WTC11 (cell line): ENCODE results near the gene GNAS. TPM values are rescaled to one million over a fixed set of nuclear protein-coding genes. Genes with fewer than 3 reads are reported as not detected.

Experiments
- ATAC-seq: fragments of 200-7000 bp; cut with Tn5 transposase; 2 replicates; pipeline ENCODE4 v1.10.0; 2021; ENCODE audit warnings: mild to moderate bottlenecking, moderate library complexity
- CTCF ChIA-PET: fragments of 300-600 bp; sonication (Branson Sonifier 250); formaldehyde crosslinking; loops from one replicate; lab custom pipeline; 2021; ENCODE audit warnings: antibody characterized with exemption; lab: Charles Lee
- POLR2A ChIA-PET: fragments of 350-600 bp; sonication (Branson Sonifier 250); formaldehyde crosslinking; loops from one replicate; lab custom pipeline; 2021; ENCODE audit warnings: antibody characterized with exemption; lab: Charles Lee
- DNase-seq: peaks from one replicate; pipeline ENCODE4 v3.0.0; 2021; ENCODE audit warnings: low spot score
- H3K27ac Mint-ChIP-seq: 2 replicates; pipeline ENCODE4 v1.8.0; 2021; ENCODE audit warnings: mixed read lengths
- H3K27me3 Mint-ChIP-seq: 2 replicates; pipeline ENCODE4 v1.8.0; 2021; ENCODE audit warnings: low read depth, mild to moderate bottlenecking, moderate library complexity, mixed read lengths
- H3K36me3 Mint-ChIP-seq: 2 replicates; pipeline ENCODE4 v1.8.0; 2021; ENCODE audit warnings: mixed read lengths
- H3K4me1 Mint-ChIP-seq: 2 replicates; pipeline ENCODE4 v1.8.0; 2022; ENCODE audit warnings: mixed read lengths
- H3K4me3 Mint-ChIP-seq: 2 replicates; pipeline ENCODE4 v1.8.0; 2021; ENCODE audit warnings: mild to moderate bottlenecking, moderate library complexity, mixed read lengths
- H3K9me3 Mint-ChIP-seq: 2 replicates; pipeline ENCODE4 v1.8.0; 2021; ENCODE audit warnings: mixed read lengths
- CREB1 ChIP-seq: sonication (generic); formaldehyde crosslinking; IDR thresholded peaks from 2 replicates; pipeline ENCODE4 v1.8.0; 2023; ENCODE audit warnings: mild to moderate bottlenecking, missing genetic modification reagents
- ELF4 ChIP-seq: sonication (generic); formaldehyde crosslinking; IDR thresholded peaks from 2 replicates; pipeline ENCODE4 v1.8.1; 2022; ENCODE audit warnings: low read depth, mild to moderate bottlenecking, moderate library complexity, missing genetic modification reagents
- EMX1 ChIP-seq: fragments of 250-450 bp; sonication (Bioruptor Pico); IDR thresholded peaks from 2 replicates; pipeline ENCODE4 v1.8.0; 2021; ENCODE audit warnings: mild to moderate bottlenecking
- GTF2I ChIP-seq: fragments of 250-450 bp; sonication (Bioruptor Pico); conservative IDR thresholded peaks from 2 replicates; pipeline ENCODE4 v1.4.0; 2021; ENCODE audit warnings: mild to moderate bottlenecking
- JAZF1 ChIP-seq: fragments of 250-450 bp; sonication (Bioruptor Pico); IDR thresholded peaks from 2 replicates; pipeline ENCODE4 v1.9.0; 2021; ENCODE audit warnings: moderate library complexity, mild to moderate bottlenecking, inconsistent platforms
- MYBL2 ChIP-seq: sonication (generic); formaldehyde crosslinking; IDR thresholded peaks from 2 replicates; pipeline ENCODE4 v1.8.1; 2023; ENCODE audit warnings: mild to moderate bottlenecking, moderate library complexity, missing genetic modification reagents
- NFATC4 ChIP-seq: fragments of 250-450 bp; sonication (Bioruptor Pico); IDR thresholded peaks from 2 replicates; pipeline ENCODE4 v1.9.0; 2021; ENCODE audit warnings: mild to moderate bottlenecking
- NFYB ChIP-seq: sonication (generic); formaldehyde crosslinking; conservative IDR thresholded peaks from 2 replicates; pipeline ENCODE4 v1.8.0; 2022; ENCODE audit warnings: low read depth, missing genetic modification reagents
- NR1H2 ChIP-seq: sonication (generic); formaldehyde crosslinking; IDR thresholded peaks from 2 replicates; pipeline ENCODE4 v1.9.0; 2021; ENCODE audit warnings: mild to moderate bottlenecking, moderate library complexity, missing genetic modification reagents
- OVOL2 ChIP-seq: fragments of 250-450 bp; sonication (Bioruptor Pico); IDR thresholded peaks from 2 replicates; pipeline ENCODE4 v1.9.0; 2021; ENCODE audit warnings: mild to moderate bottlenecking, borderline replicate concordance
- RELA ChIP-seq: sonication (generic); formaldehyde crosslinking; IDR thresholded peaks from 2 replicates; pipeline ENCODE4 v1.8.1; 2022; ENCODE audit warnings: missing genetic modification reagents, mild to moderate bottlenecking, borderline replicate concordance
- RORB ChIP-seq: fragments of 250-450 bp; sonication (Bioruptor Pico); IDR thresholded peaks from 2 replicates; pipeline ENCODE4 v1.9.0; 2021; ENCODE audit warnings: mild to moderate bottlenecking
- TCF7 ChIP-seq: sonication (generic); formaldehyde crosslinking; IDR thresholded peaks from 2 replicates; pipeline ENCODE4 v1.8.0; 2022; ENCODE audit warnings: mild to moderate bottlenecking, low read depth, missing genetic modification reagents, moderate library complexity
- TEAD4 ChIP-seq: sonication (generic); formaldehyde crosslinking; IDR thresholded peaks from 2 replicates; pipeline ENCODE4 v1.8.0; 2022; ENCODE audit warnings: mild to moderate bottlenecking, missing genetic modification reagents
- ZNF232 ChIP-seq: sonication (generic); formaldehyde crosslinking; IDR thresholded peaks from 2 replicates; pipeline ENCODE4 v1.8.0; 2022; ENCODE audit warnings: mild to moderate bottlenecking, missing genetic modification reagents
- total RNA-seq: library from RNA; stranded (reverse); gene quantifications from 3 replicates; pipeline ENCODE4 v1.2.3, GENCODE V29; 2021
- TF ChIP-seq, protein P1 (sequence below): sonication (generic); formaldehyde crosslinking; IDR thresholded peaks from 2 replicates; pipeline ENCODE4 v1.8.0; 2022; ENCODE audit warnings: mild to moderate bottlenecking, missing genetic modification reagents
- TF ChIP-seq, protein P2 (sequence below): sonication (generic); formaldehyde crosslinking; conservative IDR thresholded peaks from 2 replicates; pipeline ENCODE4 v1.8.1; 2022; ENCODE audit warnings: mild to moderate bottlenecking, missing genetic modification reagents
- TF ChIP-seq, protein P3 (sequence below): sonication (generic); formaldehyde crosslinking; IDR thresholded peaks from 2 replicates; pipeline ENCODE4 v1.8.1; 2022; ENCODE audit warnings: low read depth, mild to moderate bottlenecking, moderate library complexity, missing genetic modification reagents, borderline replicate concordance
- TF ChIP-seq, protein P4 (sequence below): sonication (generic); formaldehyde crosslinking; conservative IDR thresholded peaks from 2 replicates; pipeline ENCODE4 v1.8.1; 2023; ENCODE audit warnings: mild to moderate bottlenecking, low read depth, missing genetic modification reagents, moderate library complexity
- TF ChIP-seq, protein P5 (sequence below): sonication (generic); formaldehyde crosslinking; IDR thresholded peaks from 2 replicates; pipeline ENCODE4 v1.8.1; 2022; ENCODE audit warnings: missing genetic modification reagents, borderline replicate concordance
- TF ChIP-seq, protein P6 (sequence below): sonication (generic); formaldehyde crosslinking; IDR thresholded peaks from 2 replicates; pipeline ENCODE4 v1.8.1; 2023; ENCODE audit warnings: mild to moderate bottlenecking, missing genetic modification reagents, moderate library complexity

The GNAS gene
- total RNA-seq, 1 experiment from 2014 or later, result 868 TPM

DNA sequence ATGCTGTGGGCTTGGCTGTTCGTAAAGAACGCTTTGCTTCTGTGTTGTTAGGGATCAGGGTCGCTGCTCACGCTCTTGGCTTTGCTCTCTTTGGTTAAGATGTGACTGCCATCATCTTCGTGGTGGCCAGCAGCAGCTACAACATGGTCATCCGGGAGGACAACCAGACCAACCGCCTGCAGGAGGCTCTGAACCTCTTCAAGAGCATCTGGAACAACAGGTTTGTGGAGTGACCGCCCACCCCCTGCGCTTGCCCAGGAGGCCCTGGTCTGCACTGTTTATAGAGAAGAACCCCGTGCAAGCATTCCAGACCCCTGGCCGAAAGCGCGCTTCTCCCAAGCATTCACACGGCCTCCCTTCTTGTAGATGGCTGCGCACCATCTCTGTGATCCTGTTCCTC, 57.1 kb downstream of the GNAS start (continued):
- TF ChIP-seq OVOL2 (CRISPR knock-in tag) (no peak), NR1H2 (CRISPR knock-in tag) (no peak), TEAD4 (CRISPR knock-in tag) (no peak), NFATC4 (CRISPR knock-in tag) (no peak), ZNF232 (CRISPR knock-in tag) (no peak), MYBL2 (CRISPR knock-in tag) (no peak), JAZF1 (CRISPR knock-in tag) (no peak)
- TF ChIP-seq, protein P1, sequence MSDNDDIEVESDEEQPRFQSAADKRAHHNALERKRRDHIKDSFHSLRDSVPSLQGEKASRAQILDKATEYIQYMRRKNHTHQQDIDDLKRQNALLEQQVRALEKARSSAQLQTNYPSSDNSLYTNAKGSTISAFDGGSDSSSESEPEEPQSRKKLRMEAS, result no peak
- TF ChIP-seq, protein P2, sequence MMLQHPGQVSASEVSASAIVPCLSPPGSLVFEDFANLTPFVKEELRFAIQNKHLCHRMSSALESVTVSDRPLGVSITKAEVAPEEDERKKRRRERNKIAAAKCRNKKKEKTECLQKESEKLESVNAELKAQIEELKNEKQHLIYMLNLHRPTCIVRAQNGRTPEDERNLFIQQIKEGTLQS (CRISPR knock-in tag), result no peak

DNA sequence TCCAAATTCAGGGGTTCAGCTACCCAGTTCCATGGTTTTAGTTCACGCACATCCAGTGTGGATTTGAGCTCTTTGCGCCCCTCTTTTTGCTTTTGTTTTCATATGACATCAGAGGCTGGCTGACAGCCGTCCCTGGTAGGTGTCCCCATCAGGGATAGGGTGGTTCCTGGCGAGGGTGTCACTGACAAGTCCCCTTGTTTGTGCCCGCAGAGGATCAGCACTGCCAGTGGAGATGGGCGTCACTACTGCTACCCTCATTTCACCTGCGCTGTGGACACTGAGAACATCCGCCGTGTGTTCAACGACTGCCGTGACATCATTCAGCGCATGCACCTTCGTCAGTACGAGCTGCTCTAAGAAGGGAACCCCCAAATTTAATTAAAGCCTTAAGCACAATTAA, 58.0 kb downstream of the GNAS start:
- H3K4me1 Mint-ChIP-seq, result no peaks in the 10 kb centered on the region
- no peak overlapping the region for H3K27ac Mint-ChIP-seq
- no peaks in the 10 kb centered on the region for H3K27me3 Mint-ChIP-seq
- ChIA-PET POLR2A (no interaction called here), CTCF (no interaction called here)
- no peak overlapping the region for H3K4me3 Mint-ChIP-seq
- DNase-seq (no peak), ATAC-seq (no peak)
- no peaks in the 10 kb centered on the region for H3K9me3 Mint-ChIP-seq
- peaks cover 57% of the 10 kb centered on the region for H3K36me3 Mint-ChIP-seq
- TF ChIP-seq, protein P1, result no peak
- TF ChIP-seq, protein P3, sequence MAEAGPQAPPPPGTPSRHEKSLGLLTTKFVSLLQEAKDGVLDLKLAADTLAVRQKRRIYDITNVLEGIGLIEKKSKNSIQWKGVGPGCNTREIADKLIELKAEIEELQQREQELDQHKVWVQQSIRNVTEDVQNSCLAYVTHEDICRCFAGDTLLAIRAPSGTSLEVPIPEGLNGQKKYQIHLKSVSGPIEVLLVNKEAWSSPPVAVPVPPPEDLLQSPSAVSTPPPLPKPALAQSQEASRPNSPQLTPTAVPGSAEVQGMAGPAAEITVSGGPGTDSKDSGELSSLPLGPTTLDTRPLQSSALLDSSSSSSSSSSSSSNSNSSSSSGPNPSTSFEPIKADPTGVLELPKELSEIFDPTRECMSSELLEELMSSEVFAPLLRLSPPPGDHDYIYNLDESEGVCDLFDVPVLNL, result no peak
- TF ChIP-seq, protein P4, sequence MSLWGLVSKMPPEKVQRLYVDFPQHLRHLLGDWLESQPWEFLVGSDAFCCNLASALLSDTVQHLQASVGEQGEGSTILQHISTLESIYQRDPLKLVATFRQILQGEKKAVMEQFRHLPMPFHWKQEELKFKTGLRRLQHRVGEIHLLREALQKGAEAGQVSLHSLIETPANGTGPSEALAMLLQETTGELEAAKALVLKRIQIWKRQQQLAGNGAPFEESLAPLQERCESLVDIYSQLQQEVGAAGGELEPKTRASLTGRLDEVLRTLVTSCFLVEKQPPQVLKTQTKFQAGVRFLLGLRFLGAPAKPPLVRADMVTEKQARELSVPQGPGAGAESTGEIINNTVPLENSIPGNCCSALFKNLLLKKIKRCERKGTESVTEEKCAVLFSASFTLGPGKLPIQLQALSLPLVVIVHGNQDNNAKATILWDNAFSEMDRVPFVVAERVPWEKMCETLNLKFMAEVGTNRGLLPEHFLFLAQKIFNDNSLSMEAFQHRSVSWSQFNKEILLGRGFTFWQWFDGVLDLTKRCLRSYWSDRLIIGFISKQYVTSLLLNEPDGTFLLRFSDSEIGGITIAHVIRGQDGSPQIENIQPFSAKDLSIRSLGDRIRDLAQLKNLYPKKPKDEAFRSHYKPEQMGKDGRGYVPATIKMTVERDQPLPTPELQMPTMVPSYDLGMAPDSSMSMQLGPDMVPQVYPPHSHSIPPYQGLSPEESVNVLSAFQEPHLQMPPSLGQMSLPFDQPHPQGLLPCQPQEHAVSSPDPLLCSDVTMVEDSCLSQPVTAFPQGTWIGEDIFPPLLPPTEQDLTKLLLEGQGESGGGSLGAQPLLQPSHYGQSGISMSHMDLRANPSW, result no peak
- no peak for TF ChIP-seq CREB1
- TF ChIP-seq, protein P5, sequence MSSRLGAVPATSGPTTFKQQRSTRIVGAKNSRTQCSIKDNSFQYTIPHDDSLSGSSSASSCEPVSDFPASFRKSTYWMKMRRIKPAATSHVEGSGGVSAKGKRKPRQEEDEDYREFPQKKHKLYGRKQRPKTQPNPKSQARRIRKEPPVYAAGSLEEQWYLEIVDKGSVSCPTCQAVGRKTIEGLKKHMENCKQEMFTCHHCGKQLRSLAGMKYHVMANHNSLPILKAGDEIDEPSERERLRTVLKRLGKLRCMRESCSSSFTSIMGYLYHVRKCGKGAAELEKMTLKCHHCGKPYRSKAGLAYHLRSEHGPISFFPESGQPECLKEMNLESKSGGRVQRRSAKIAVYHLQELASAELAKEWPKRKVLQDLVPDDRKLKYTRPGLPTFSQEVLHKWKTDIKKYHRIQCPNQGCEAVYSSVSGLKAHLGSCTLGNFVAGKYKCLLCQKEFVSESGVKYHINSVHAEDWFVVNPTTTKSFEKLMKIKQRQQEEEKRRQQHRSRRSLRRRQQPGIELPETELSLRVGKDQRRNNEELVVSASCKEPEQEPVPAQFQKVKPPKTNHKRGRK (CRISPR knock-in tag), result no peak
- no peak for TF ChIP-seq TCF7 (CRISPR knock-in tag)
- no peak for TF ChIP-seq ELF4 (CRISPR knock-in tag)
- no peak for TF ChIP-seq RELA (CRISPR knock-in tag)
- TF ChIP-seq, protein P6, sequence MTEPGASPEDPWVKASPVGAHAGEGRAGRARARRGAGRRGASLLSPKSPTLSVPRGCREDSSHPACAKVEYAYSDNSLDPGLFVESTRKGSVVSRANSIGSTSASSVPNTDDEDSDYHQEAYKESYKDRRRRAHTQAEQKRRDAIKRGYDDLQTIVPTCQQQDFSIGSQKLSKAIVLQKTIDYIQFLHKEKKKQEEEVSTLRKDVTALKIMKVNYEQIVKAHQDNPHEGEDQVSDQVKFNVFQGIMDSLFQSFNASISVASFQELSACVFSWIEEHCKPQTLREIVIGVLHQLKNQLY (CRISPR knock-in tag), result no peak
- TF ChIP-seq NFYB (CRISPR knock-in tag), result no peak
- TF ChIP-seq RORB (CRISPR knock-in tag), result no peak
- no peak for TF ChIP-seq GTF2I (CRISPR knock-in tag)
- TF ChIP-seq EMX1 (CRISPR knock-in tag), result no peak
